GM19043 (cell line): ENCODE measurements around the gene MARCHF10.
"Not testable (repeated sequence)": the region's sequence is repeated elsewhere in the genome, so short reads cannot be mapped to it uniquely, and the experiment has no call there.

Experiments used
- ATAC-seq: cut with Tn5 transposase; IDR thresholded peaks from one replicate; pipeline ENCODE4 v1.9.1; 2021; ENCODE audit warnings: low read depth; ENCODE audit not compliant: unreplicated experiment

The MARCHF10 gene

GRCh38 chr17:62791235-62791734, 16.8 kb downstream of the MARCHF10 start:
- no peak for ATAC-seq

GRCh38 chr17:62790564-62790986, 17.5 kb downstream of the MARCHF10 start:
- ATAC-seq, result no peak

- ATAC-seq, result no peak
Observed at GRCh38 chr17:62787366-62787765, 20.7 kb downstream of the MARCHF10 start.

- ATAC-seq, result no peak
Observed at GRCh38 chr17:62786646-62787045, 21.5 kb downstream of the MARCHF10 start.

GRCh38 chr17:62785983-62786382, 22.1 kb downstream of the MARCHF10 start:
- ATAC-seq, result not testable (repeated sequence)

- no peak for ATAC-seq
Observed at GRCh38 chr17:62782730-62783270, 25.3 kb downstream of the MARCHF10 start.

GRCh38 chr17:62781831-62782251, 26.3 kb downstream of the MARCHF10 start:
- no peak for ATAC-seq

- no peak for ATAC-seq
Observed at GRCh38 chr17:62781356-62781755, 26.8 kb downstream of the MARCHF10 start.

- no peak for ATAC-seq
Observed at GRCh38 chr17:62780951-62781350, 27.2 kb downstream of the MARCHF10 start.

GRCh38 chr17:62780269-62780668, 27.8 kb downstream of the MARCHF10 start:
- ATAC-seq, result no peak

GRCh38 chr17:62778990-62779681, 29.0 kb downstream of the MARCHF10 start:
- no peak for ATAC-seq

GRCh38 chr17:62775876-62776275, 32.2 kb downstream of the MARCHF10 start:
- no peak for ATAC-seq

- ATAC-seq, result no peak
Observed at GRCh38 chr17:62774338-62774737, 33.8 kb downstream of the MARCHF10 start.

- ATAC-seq, result no peak
Observed at GRCh38 chr17:62767997-62768396, 40.1 kb downstream of the MARCHF10 start.

- no peak for ATAC-seq
Observed at GRCh38 chr17:62765351-62765750, 42.8 kb downstream of the MARCHF10 start.

- no peak for ATAC-seq
Observed at GRCh38 chr17:62763891-62764600, 44.1 kb downstream of the MARCHF10 start.

GRCh38 chr17:62761884-62762283, 46.2 kb downstream of the MARCHF10 start:
- no peak for ATAC-seq

GRCh38 chr17:62760945-62761267, 47.2 kb downstream of the MARCHF10 start:
- ATAC-seq, result no peak

- no peak for ATAC-seq
Observed at GRCh38 chr17:62760059-62760944, 47.8 kb downstream of the MARCHF10 start.

GRCh38 chr17:62757500-62757951, 50.6 kb downstream of the MARCHF10 start:
- no peak for ATAC-seq

GRCh38 chr17:62756198-62756597, 51.9 kb downstream of the MARCHF10 start:
- ATAC-seq, result no peak
